NCI-H2107 treated with DMSO at 0.1 percent for 48 hours (cell line): ENCODE results near the gene MPHOSPH9.
A peak's percentile ranks its signal among the peaks of the same experiment; 100 is the strongest.

ENCODE experiments used
- DNase-seq: peaks from one replicate; lab custom pipeline; 2025; ENCODE audit not compliant: unreplicated experiment; lab: John Stamatoyannopoulos, UW

MPHOSPH9 gene

GRCh38 chr12:123106640-123107359 lies 126.1 kb downstream of the MPHOSPH9 start:
- DNase-seq, result no peak

- peak; percentile 90 for DNase-seq
Observed at GRCh38 chr12:123105211-123105826, 127.6 kb downstream of the MPHOSPH9 start.

- no peak for DNase-seq
Observed at GRCh38 chr12:123104809-123105208, 128.1 kb downstream of the MPHOSPH9 start.
